C4-2B (cell line): ENCODE data around the gene CDC14A.

Experiments used
- CTCF ChIP-seq: fragments of 450-650 bp; conservative IDR thresholded peaks from 2 replicates; pipeline ENCODE4 v1.5.1; 2017; ENCODE audit warnings: mild to moderate bottlenecking
- ZFX ChIP-seq: fragments of 450-650 bp; IDR thresholded peaks from 2 replicates; pipeline ENCODE4 v1.6.1; 2017

- TF ChIP-seq CTCF = no peak
- TF ChIP-seq ZFX = no peak
These were observed 165.7 kb downstream of the CDC14A start for GRCh38 chr1:100518023-100518422.
